Activated CD8-positive, alpha-beta memory T cell treated with anti-CD3 and anti-CD28 coated beads for 48 hours (primary cell): ENCODE results near the gene KLRG1.
A peak's percentile ranks its signal among the peaks of the same experiment; 100 is the strongest.

Experiments
- DNase-seq, 3 experiments: peaks; one replicate each; pipeline ENCODE4 v3.0.0-alpha.2; 2020; ENCODE audit warnings: low read depth in 2 of 3, low spot score in 2 of 3

Gene KLRG1

GRCh38 chr12:8989413-8989812, at the start of gene KLRG1:
TSS of gene KLRG1 (plus strand) at chr12:8989546. CDS start at chr12:8989636, 90 bp downstream.
- no peak for DNase-seq

GRCh38 chr12:8941691-8942478, 47.5 kb upstream of the KLRG1 start:
- no peak for DNase-seq

- DNase-seq = no peak
Measured at GRCh38 chr12:8943565-8944186, 45.7 kb upstream of the KLRG1 start.

GRCh38 chr12:8946733-8947132, 42.6 kb upstream of the KLRG1 start:
- DNase-seq = no peak

GRCh38 chr12:8947737-8948136, 41.6 kb upstream of the KLRG1 start:
- DNase-seq = no peak

- no peak for DNase-seq
Measured at GRCh38 chr12:8948701-8949341, 40.5 kb upstream of the KLRG1 start.

- peak; percentile 83 to 89 (median 87) for DNase-seq
Measured at GRCh38 chr12:8949342-8950220, 39.8 kb upstream of the KLRG1 start, which contains the start of gene M6PR. TSS of gene M6PR (minus strand) at chr12:8949645. CDS start at chr12:8946404, 3,241 bp downstream.

- no peak for DNase-seq
Measured at GRCh38 chr12:8950221-8950527, 39.2 kb upstream of the KLRG1 start.

GRCh38 chr12:8950702-8951478, 38.5 kb upstream of the KLRG1 start:
- DNase-seq = no peak

GRCh38 chr12:8951744-8952143, 37.6 kb upstream of the KLRG1 start:
- DNase-seq = no peak

GRCh38 chr12:8953773-8954402, 35.5 kb upstream of the KLRG1 start:
- DNase-seq = no peak

- no peak for DNase-seq
Measured at GRCh38 chr12:8956073-8956472, 33.3 kb upstream of the KLRG1 start.

- DNase-seq = no peak
Measured at GRCh38 chr12:8956772-8957171, 32.6 kb upstream of the KLRG1 start.

- no peak for DNase-seq
Measured at GRCh38 chr12:8957561-8957960, 31.8 kb upstream of the KLRG1 start.

GRCh38 chr12:8958066-8958465, 31.3 kb upstream of the KLRG1 start:
- DNase-seq = no peak

GRCh38 chr12:8960176-8960575, 29.2 kb upstream of the KLRG1 start:
- DNase-seq = no peak

GRCh38 chr12:8968761-8969160, 20.6 kb upstream of the KLRG1 start:
- no peak for DNase-seq

GRCh38 chr12:8969861-8970411, 19.4 kb upstream of the KLRG1 start:
- DNase-seq = no peak

- DNase-seq = no peak
Measured at GRCh38 chr12:8970432-8970831, 18.9 kb upstream of the KLRG1 start.

- no peak for DNase-seq
Measured at GRCh38 chr12:8980137-8980536, 9.2 kb upstream of the KLRG1 start.
